ENCODE data around the gene CXCR6. TPM values are rescaled to one million over a fixed set of nuclear protein-coding genes. Genes with fewer than 3 reads are reported as not detected.

Gene CXCR6
- total RNA-seq (2014; rRNA removed; shearing (Covaris generic)) (not detected in 2 replicates), polyA plus RNA-seq (2016; fragmentation: Nextera tagmentation; extraction: Ambion mirVana) (0.10 and 0.24 TPM in 2 replicates)
- long read RNA-seq, result 0 reads

- H3K27me3 Mint-ChIP-seq (ENCODE audit: insufficient read depth, low read depth, poor library complexity), result peaks cover 4% of the 10 kb centered on the region
Measured at GRCh38 chr3:45943207-45943846, at the start of gene CXCR6. TSS of gene CXCR6 (plus strand) at chr3:45943464. CDS start at chr3:45946482, 3,018 bp downstream.

More at GRCh38 chr3:45943207-45943846, at the start of gene CXCR6:
- Histone ChIP-seq H3K9me2 (ENCODE audit: insufficient read depth) (0 out of 2 replicates have a peak, but pooled peaks cover 4% of the 10 kb centered on the region), H3K79me2 (replicated peaks; ENCODE audit: insufficient read depth) (no peaks in the 10 kb centered on the region), H3K27ac (ENCODE audit: low read depth) (no peak within 1 kb of the TSS), H3K4me2 (no peak within 1 kb of the TSS), H2AFZ (no peak within 1 kb of the TSS), H3K4me1 (ENCODE audit: insufficient read depth) (no peaks in the 10 kb centered on the region), H3F3A (replicated peaks; ENCODE audit: low read depth) (no peaks in the 10 kb centered on the region), H3K4me3 (no peak within 1 kb of the TSS), H3K36me3 (ENCODE audit: insufficient read depth) (peaks cover 17% of the 10 kb centered on the region; the same call in 1 of the 2 replicates), H3K27me3 (ENCODE audit: insufficient read depth) (no peaks in the 10 kb centered on the region), H4K20me1 (replicated peaks; ENCODE audit: insufficient read depth) (peaks cover 7% of the 10 kb centered on the region)
- H3K9me3 Mint-ChIP-seq, result no peaks in the 10 kb centered on the region; the same call in 2 of the 3 replicates
- H3K4me3 Mint-ChIP-seq, result no peak within 1 kb of the TSS
- TF ChIP-seq STAT1 (IDR thresholded peaks at IDR 0.05; ENCODE audit: unreplicated experiment), result no peak
- TF ChIP-seq, protein P1, sequence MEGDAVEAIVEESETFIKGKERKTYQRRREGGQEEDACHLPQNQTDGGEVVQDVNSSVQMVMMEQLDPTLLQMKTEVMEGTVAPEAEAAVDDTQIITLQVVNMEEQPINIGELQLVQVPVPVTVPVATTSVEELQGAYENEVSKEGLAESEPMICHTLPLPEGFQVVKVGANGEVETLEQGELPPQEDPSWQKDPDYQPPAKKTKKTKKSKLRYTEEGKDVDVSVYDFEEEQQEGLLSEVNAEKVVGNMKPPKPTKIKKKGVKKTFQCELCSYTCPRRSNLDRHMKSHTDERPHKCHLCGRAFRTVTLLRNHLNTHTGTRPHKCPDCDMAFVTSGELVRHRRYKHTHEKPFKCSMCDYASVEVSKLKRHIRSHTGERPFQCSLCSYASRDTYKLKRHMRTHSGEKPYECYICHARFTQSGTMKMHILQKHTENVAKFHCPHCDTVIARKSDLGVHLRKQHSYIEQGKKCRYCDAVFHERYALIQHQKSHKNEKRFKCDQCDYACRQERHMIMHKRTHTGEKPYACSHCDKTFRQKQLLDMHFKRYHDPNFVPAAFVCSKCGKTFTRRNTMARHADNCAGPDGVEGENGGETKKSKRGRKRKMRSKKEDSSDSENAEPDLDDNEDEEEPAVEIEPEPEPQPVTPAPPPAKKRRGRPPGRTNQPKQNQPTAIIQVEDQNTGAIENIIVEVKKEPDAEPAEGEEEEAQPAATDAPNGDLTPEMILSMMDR (conservative IDR thresholded peaks at IDR 0.05; ENCODE audit: low read depth in 2 of 2), result no peak
- no peak for TF ChIP-seq POLR2AphosphoS5 (IDR thresholded peaks at IDR 0.05; ENCODE audit: low read depth)
- no peak for TF ChIP-seq EZH2 (IDR thresholded peaks at IDR 0.05; ENCODE audit: low read depth, unreplicated experiment)
- TF ChIP-seq, protein P2, sequence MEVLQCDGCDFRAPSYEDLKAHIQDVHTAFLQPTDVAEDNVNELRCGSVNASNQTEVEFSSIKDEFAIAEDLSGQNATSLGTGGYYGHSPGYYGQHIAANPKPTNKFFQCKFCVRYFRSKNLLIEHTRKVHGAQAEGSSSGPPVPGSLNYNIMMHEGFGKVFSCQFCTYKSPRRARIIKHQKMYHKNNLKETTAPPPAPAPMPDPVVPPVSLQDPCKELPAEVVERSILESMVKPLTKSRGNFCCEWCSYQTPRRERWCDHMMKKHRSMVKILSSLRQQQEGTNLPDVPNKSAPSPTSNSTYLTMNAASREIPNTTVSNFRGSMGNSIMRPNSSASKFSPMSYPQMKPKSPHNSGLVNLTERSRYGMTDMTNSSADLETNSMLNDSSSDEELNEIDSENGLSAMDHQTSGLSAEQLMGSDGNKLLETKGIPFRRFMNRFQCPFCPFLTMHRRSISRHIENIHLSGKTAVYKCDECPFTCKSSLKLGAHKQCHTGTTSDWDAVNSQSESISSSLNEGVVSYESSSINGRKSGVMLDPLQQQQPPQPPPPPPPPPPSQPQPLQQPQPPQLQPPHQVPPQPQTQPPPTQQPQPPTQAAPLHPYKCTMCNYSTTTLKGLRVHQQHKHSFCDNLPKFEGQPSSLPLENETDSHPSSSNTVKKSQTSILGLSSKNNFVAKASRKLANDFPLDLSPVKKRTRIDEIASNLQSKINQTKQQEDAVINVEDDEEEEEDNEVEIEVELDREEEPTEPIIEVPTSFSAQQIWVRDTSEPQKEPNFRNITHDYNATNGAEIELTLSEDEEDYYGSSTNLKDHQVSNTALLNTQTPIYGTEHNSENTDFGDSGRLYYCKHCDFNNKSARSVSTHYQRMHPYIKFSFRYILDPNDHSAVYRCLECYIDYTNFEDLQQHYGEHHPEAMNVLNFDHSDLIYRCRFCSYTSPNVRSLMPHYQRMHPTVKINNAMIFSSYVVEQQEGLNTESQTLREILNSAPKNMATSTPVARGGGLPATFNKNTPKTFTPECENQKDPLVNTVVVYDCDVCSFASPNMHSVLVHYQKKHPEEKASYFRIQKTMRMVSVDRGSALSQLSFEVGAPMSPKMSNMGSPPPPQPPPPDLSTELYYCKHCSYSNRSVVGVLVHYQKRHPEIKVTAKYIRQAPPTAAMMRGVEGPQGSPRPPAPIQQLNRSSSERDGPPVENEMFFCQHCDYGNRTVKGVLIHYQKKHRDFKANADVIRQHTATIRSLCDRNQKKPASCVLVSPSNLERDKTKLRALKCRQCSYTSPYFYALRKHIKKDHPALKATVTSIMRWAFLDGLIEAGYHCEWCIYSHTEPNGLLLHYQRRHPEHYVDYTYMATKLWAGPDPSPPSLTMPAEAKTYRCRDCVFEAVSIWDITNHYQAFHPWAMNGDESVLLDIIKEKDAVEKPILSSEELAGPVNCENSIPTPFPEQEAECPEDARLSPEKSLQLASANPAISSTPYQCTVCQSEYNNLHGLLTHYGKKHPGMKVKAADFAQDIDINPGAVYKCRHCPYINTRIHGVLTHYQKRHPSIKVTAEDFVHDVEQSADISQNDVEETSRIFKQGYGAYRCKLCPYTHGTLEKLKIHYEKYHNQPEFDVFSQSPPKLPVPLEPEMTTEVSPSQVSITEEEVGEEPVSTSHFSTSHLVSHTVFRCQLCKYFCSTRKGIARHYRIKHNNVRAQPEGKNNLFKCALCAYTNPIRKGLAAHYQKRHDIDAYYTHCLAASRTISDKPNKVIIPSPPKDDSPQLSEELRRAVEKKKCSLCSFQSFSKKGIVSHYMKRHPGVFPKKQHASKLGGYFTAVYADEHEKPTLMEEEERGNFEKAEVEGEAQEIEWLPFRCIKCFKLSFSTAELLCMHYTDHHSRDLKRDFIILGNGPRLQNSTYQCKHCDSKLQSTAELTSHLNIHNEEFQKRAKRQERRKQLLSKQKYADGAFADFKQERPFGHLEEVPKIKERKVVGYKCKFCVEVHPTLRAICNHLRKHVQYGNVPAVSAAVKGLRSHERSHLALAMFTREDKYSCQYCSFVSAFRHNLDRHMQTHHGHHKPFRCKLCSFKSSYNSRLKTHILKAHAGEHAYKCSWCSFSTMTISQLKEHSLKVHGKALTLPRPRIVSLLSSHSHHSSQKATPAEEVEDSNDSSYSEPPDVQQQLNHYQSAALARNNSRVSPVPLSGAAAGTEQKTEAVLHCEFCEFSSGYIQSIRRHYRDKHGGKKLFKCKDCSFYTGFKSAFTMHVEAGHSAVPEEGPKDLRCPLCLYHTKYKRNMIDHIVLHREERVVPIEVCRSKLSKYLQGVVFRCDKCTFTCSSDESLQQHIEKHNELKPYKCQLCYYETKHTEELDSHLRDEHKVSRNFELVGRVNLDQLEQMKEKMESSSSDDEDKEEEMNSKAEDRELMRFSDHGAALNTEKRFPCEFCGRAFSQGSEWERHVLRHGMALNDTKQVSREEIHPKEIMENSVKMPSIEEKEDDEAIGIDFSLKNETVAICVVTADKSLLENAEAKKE (CRISPR knock-in tag; IDR thresholded peaks at IDR 0.05), result no peak
- no peak for TF ChIP-seq CREB1 (CRISPR knock-in tag; IDR thresholded peaks at IDR 0.05; ENCODE audit: low read depth)
- no peak for TF ChIP-seq ZNF114 (CRISPR knock-in tag; IDR thresholded peaks at IDR 0.05)
- no peak for TF ChIP-seq ETS1 (IDR thresholded peaks at IDR 0.05)
- TF ChIP-seq ZNF331 (CRISPR knock-in tag; IDR thresholded peaks at IDR 0.05; ENCODE audit: low read depth), result no peak
- TF ChIP-seq NANOG (IDR thresholded peaks at IDR 0.05; ENCODE audit: borderline replicate concordance), result no peak
- no peak for TF ChIP-seq JUNB (IDR thresholded peaks at IDR 0.05; ENCODE audit: unreplicated experiment)
- TF ChIP-seq REST (IDR thresholded peaks at IDR 0.05; ENCODE audit: unreplicated experiment), result no peak
- no peak for TF ChIP-seq EZH2phosphoT487 (IDR thresholded peaks at IDR 0.05; ENCODE audit: unreplicated experiment)
- no peak within 1 kb of the TSS for H3K27ac Mint-ChIP-seq
- DNase-seq (ENCODE audit: low spot score) (no peak), ATAC-seq (no peak)
- H3K4me1 Mint-ChIP-seq, result peaks cover 17% of the 10 kb centered on the region; the same call in 2 of the 3 replicates
- peaks cover 42% of the 10 kb centered on the region for H3K36me3 Mint-ChIP-seq (ENCODE audit: low read depth)

Data from GM23338 (cell line).